HG03060 (cell line): ENCODE measurements around the gene UBE2U.
A peak's percentile ranks its signal among the peaks of the same experiment; 100 is the strongest.
"Not testable (repeated sequence)": the region's sequence is repeated elsewhere in the genome, so short reads cannot be mapped to it uniquely, and the experiment has no call there.

Source experiments
- ATAC-seq: cut with Tn5 transposase; IDR thresholded peaks from one replicate; pipeline ENCODE4 v1.9.1; 2021; ENCODE audit warnings: low read depth, moderate number of reproducible peaks; ENCODE audit not compliant: unreplicated experiment

UBE2U gene

GRCh38 chr1:64235910-64236309 lies 32.5 kb downstream of the UBE2U start:
- ATAC-seq = no peak

- ATAC-seq = no peak
These were observed 33.1 kb downstream of the UBE2U start for GRCh38 chr1:64236541-64236954.

GRCh38 chr1:64239519-64239918 lies 36.1 kb downstream of the UBE2U start:
- ATAC-seq = not testable (repeated sequence)

- no peak for ATAC-seq
These were observed 36.8 kb downstream of the UBE2U start for GRCh38 chr1:64240206-64240605.

- no peak for ATAC-seq
These were observed 37.6 kb downstream of the UBE2U start for GRCh38 chr1:64241069-64241468.

GRCh38 chr1:64242895-64243756 lies 39.7 kb downstream of the UBE2U start:
- ATAC-seq = no peak

GRCh38 chr1:64243757-64244080 lies 40.3 kb downstream of the UBE2U start:
- no peak for ATAC-seq

GRCh38 chr1:64245495-64245894 lies 42.1 kb downstream of the UBE2U start:
- no peak for ATAC-seq

GRCh38 chr1:64246294-64246917 lies 43.0 kb downstream of the UBE2U start:
- no peak for ATAC-seq

- ATAC-seq = no peak
These were observed 44.6 kb downstream of the UBE2U start for GRCh38 chr1:64248065-64248464.

GRCh38 chr1:64250472-64250871 lies 47.0 kb downstream of the UBE2U start:
- ATAC-seq = not testable (repeated sequence)

- no peak for ATAC-seq
These were observed 48.5 kb downstream of the UBE2U start for GRCh38 chr1:64251971-64252370.

GRCh38 chr1:64257233-64257632 lies 53.8 kb downstream of the UBE2U start:
- not testable (repeated sequence) for ATAC-seq

GRCh38 chr1:64258444-64258843 lies 55.0 kb downstream of the UBE2U start:
- ATAC-seq = not testable (repeated sequence)

- ATAC-seq = no peak
These were observed 59.9 kb downstream of the UBE2U start for GRCh38 chr1:64263335-64263734.

- ATAC-seq = no peak
These were observed 60.4 kb downstream of the UBE2U start for GRCh38 chr1:64263856-64264255.

- no peak for ATAC-seq
These were observed 61.7 kb downstream of the UBE2U start for GRCh38 chr1:64265141-64265540.

GRCh38 chr1:64266991-64267390 lies 63.6 kb downstream of the UBE2U start:
- no peak for ATAC-seq

- peak; percentile 73 for ATAC-seq
These were observed 65.5 kb downstream of the UBE2U start for GRCh38 chr1:64268653-64269557.

- ATAC-seq = no peak
These were observed 66.1 kb downstream of the UBE2U start for GRCh38 chr1:64269558-64269884.

- no peak for ATAC-seq
These were observed 76.6 kb downstream of the UBE2U start for GRCh38 chr1:64280001-64280400.
